IPS-NIHi7 (cell line): ENCODE measurements around the gene ARL5C.

Experiments used
- DNase-seq: peaks from one replicate; pipeline ENCODE4 v3.0.0; 2012; ENCODE audit warnings: mixed read lengths; ENCODE audit errors: extremely low spot score

ARL5C gene

GRCh38 chr17:39167476-39167875 lies 1.5 kb upstream of the ARL5C start:
- DNase-seq: no peak

GRCh38 chr17:39166437-39167335 lies 725 bp upstream of the ARL5C start:
- no peak for DNase-seq

GRCh38 chr17:39165178-39165840 lies 652 bp downstream of the ARL5C start:
- DNase-seq: no peak

GRCh38 chr17:39164675-39165143 lies 1.3 kb downstream of the ARL5C start:
- peak; percentile 91 for DNase-seq

- DNase-seq: no peak
Observed at GRCh38 chr17:39161962-39162361, 4.0 kb downstream of the ARL5C start.

GRCh38 chr17:39158623-39159022 lies 7.3 kb downstream of the ARL5C start:
- no peak for DNase-seq

- DNase-seq: no peak
Observed at GRCh38 chr17:39156491-39156890, 9.5 kb downstream of the ARL5C start.

- no peak for DNase-seq
Observed at GRCh38 chr17:39155654-39156053, 10.3 kb downstream of the ARL5C start.

- peak; percentile 67 for DNase-seq
Observed at GRCh38 chr17:39153599-39154051, 12.3 kb downstream of the ARL5C start.

- no peak for DNase-seq
Observed at GRCh38 chr17:39151943-39152818, 13.8 kb downstream of the ARL5C start.

GRCh38 chr17:39151150-39151942 lies 14.6 kb downstream of the ARL5C start, which contains the start of gene PLXDC1:
TSS of gene PLXDC1 (minus strand) at chr17:39151637. CDS start at chr17:39151437, 200 bp downstream.
- no peak for DNase-seq

- DNase-seq: no peak
Observed at GRCh38 chr17:39150795-39151149, 15.2 kb downstream of the ARL5C start.

- DNase-seq: no peak
Observed at GRCh38 chr17:39150104-39150634, 15.8 kb downstream of the ARL5C start.

- DNase-seq: no peak
Observed at GRCh38 chr17:39147221-39148185, 18.5 kb downstream of the ARL5C start.

- DNase-seq: no peak
Observed at GRCh38 chr17:39146273-39146672, 19.7 kb downstream of the ARL5C start.

- DNase-seq: no peak
Observed at GRCh38 chr17:39145143-39145542, 20.8 kb downstream of the ARL5C start.

GRCh38 chr17:39144416-39144840 lies 21.5 kb downstream of the ARL5C start:
- DNase-seq: no peak

GRCh38 chr17:39143552-39144093 lies 22.3 kb downstream of the ARL5C start:
- DNase-seq: no peak
